ENCODE data around the gene C5AR1.
"Not testable (repeated sequence)": the region's sequence is repeated elsewhere in the genome, so short reads cannot be mapped to it uniquely, and the experiment has no call there.

C5AR1 gene

GRCh38 chr19:47275791-47276461 is 33.7 kb upstream of the C5AR1 start:
- no peak overlapping the region for H3K27ac ChIP-seq (ENCODE audit: extremely low read depth, low read depth, low read length)
- H3K9me3 ChIP-seq (ENCODE audit: control insufficient read depth, insufficient read depth, low read depth, low read length), result no peaks in the 10 kb centered on the region
- H3K36me3 ChIP-seq (ENCODE audit: control insufficient read depth in 2 of 2, insufficient read depth in 1 of 2, low read length in 2 of 2), result peaks cover 5 to 7% of the 10 kb centered on the region in 2 experiments; a peak in 2 of 3 replicates
- POLR2A ChIA-PET, result interaction anchor here (0.5 to 4.3 kb wide), 11 partner anchors 14 to 144 kb away, joined by 3 to 108 read pairs (median 6); partner anchors contain the start of genes CCDC9 and DHX34
- no peak overlapping the region for H3K4me3 ChIP-seq (ENCODE audit: low read depth, low read length)
- CTCF ChIA-PET, result interaction anchor here (0.6 to 3.0 kb wide), 14 partner anchors 9 to 183 kb away, joined by 3 to 20 read pairs (median 6); partner anchors contain the start of gene DHX34
- 0 out of 2 replicates have a peak, but pooled peaks have one; percentile 27 for TF ChIP-seq EGR2 (tag by site-specific recombination; IDR thresholded peaks at IDR 0.05; ENCODE audit: low read depth)
- TF ChIP-seq ZNF561 (tag by site-specific recombination; IDR thresholded peaks at IDR 0.05; ENCODE audit: borderline replicate concordance), result no peak
- peaks cover 11% of the 10 kb centered on the region for H3K4me1 ChIP-seq (ENCODE audit: control insufficient read depth, insufficient read depth, low read length)

- peaks cover 11% of the 10 kb centered on the region for H3K4me1 ChIP-seq (ENCODE audit: control insufficient read depth, insufficient read depth, low read length)
- not testable (repeated sequence) for H3K27ac ChIP-seq (ENCODE audit: extremely low read depth, low read depth, low read length); H3K9me3 ChIP-seq (ENCODE audit: control insufficient read depth, insufficient read depth, low read depth, low read length); H3K36me3 ChIP-seq (ENCODE audit: control insufficient read depth in 2 of 2, insufficient read depth in 1 of 2, low read length in 2 of 2); H3K4me3 ChIP-seq (ENCODE audit: low read depth, low read length)
- POLR2A ChIA-PET, result interaction anchor here (0.7 to 4.3 kb wide), 7 partner anchors 13 to 88 kb away, joined by 3 to 108 read pairs (median 6); partner anchors contain the start of genes CCDC9 and DHX34
- CTCF ChIA-PET, result interaction anchor here (1.0 to 3.0 kb wide), 9 partner anchors 8 to 151 kb away, joined by 3 to 20 read pairs (median 9); partner anchors contain the start of gene DHX34
Observed at GRCh38 chr19:47276513-47276912, 33.1 kb upstream of the C5AR1 start.

GRCh38 chr19:47280183-47280797 is 29.4 kb upstream of the C5AR1 start:
- Histone ChIP-seq H3K4me3 (ENCODE audit: low read depth, low read length) (no peak overlapping the region), H3K4me1 (ENCODE audit: control insufficient read depth, insufficient read depth, low read length) (peaks cover 1% of the 10 kb centered on the region; the same call in 1 of the 2 replicates), H3K27ac (ENCODE audit: extremely low read depth, low read depth, low read length) (no peak overlapping the region), H3K36me3 (ENCODE audit: control insufficient read depth in 2 of 2, insufficient read depth in 1 of 2, low read length in 2 of 2) (no peaks in the 10 kb centered on the region; a peak in 1 of 3 replicates), H3K9me3 (ENCODE audit: control insufficient read depth, insufficient read depth, low read depth, low read length) (no peaks in the 10 kb centered on the region)
- POLR2A ChIA-PET, result no interaction called here
- TF ChIP-seq ZBTB17 (tag by site-specific recombination; IDR thresholded peaks at IDR 0.05), result 0 out of 2 replicates have a peak, but pooled peaks have one; percentile 20
- no peak for TF ChIP-seq ZNF48 (tag by site-specific recombination; IDR thresholded peaks at IDR 0.05)
- TF ChIP-seq ZNF433 (tag by site-specific recombination; IDR thresholded peaks at IDR 0.05; ENCODE audit: low read depth), result no peak
- peak; percentile 96 for TF ChIP-seq ZNF16 (tag by site-specific recombination; IDR thresholded peaks at IDR 0.05; ENCODE audit: low read depth)
- TF ChIP-seq CTCF (tag by site-specific recombination; IDR thresholded peaks at IDR 0.05), result 0 out of 2 replicates have a peak, but pooled peaks have one; percentile 27
- peak; percentile 36; the same call in 1 of the 2 replicates for TF ChIP-seq ZNF580 (tag by site-specific recombination; IDR thresholded peaks at IDR 0.05)
- TF ChIP-seq KLF10 (tag by site-specific recombination; IDR thresholded peaks at IDR 0.05), result no peak
- no peak for TF ChIP-seq ZNF473 (tag by site-specific recombination; IDR thresholded peaks at IDR 0.05)
- 0 out of 2 replicates have a peak, but pooled peaks have one; percentile 14 for TF ChIP-seq GFI1B (tag by site-specific recombination; IDR thresholded peaks at IDR 0.05)
- peak; percentile 98 for TF ChIP-seq ZNF121 (tag by site-specific recombination; IDR thresholded peaks at IDR 0.05)
- CTCF ChIA-PET, result interaction anchor here (0.6 to 2.0 kb wide), 8 partner anchors 8 to 583 kb away, joined by 3 to 6 read pairs (median 3); no protein-coding TSS in a partner anchor

- Histone ChIP-seq H3K4me1 (ENCODE audit: control insufficient read depth, insufficient read depth, low read length) (no peaks in the 10 kb centered on the region), H3K36me3 (ENCODE audit: control insufficient read depth in 2 of 2, insufficient read depth in 1 of 2, low read length in 2 of 2) (no peaks in the 10 kb centered on the region; a peak in 1 of 3 replicates), H3K9me3 (ENCODE audit: control insufficient read depth, insufficient read depth, low read depth, low read length) (no peaks in the 10 kb centered on the region), H3K27ac (ENCODE audit: extremely low read depth, low read depth, low read length) (no peak overlapping the region), H3K4me3 (ENCODE audit: low read depth, low read length) (no peak overlapping the region)
- ChIA-PET POLR2A (interaction anchor here (0.6 kb wide), 1 partner anchor 473 kb away, joined by 7 read pairs; no protein-coding TSS in a partner anchor), CTCF (interaction anchor here (0.6 to 3.9 kb wide), 15 partner anchors 8 to 475 kb away, joined by 3 to 35 read pairs (median 4); partner anchors contain the start of genes DHX34, INAFM1 and KPTN)
- TF ChIP-seq OVOL3 (tag by site-specific recombination; IDR thresholded peaks at IDR 0.05) (no peak), ZNF341 (tag by site-specific recombination; IDR thresholded peaks at IDR 0.05; ENCODE audit: low read depth) (no peak), ZNF423 (tag by site-specific recombination; IDR thresholded peaks at IDR 0.05) (no peak), ZNF18 (tag by site-specific recombination; IDR thresholded peaks at IDR 0.05) (peak; percentile 80), ZNF366 (tag by site-specific recombination; conservative IDR thresholded peaks at IDR 0.05) (no peak), ZNF660 (tag by site-specific recombination; IDR thresholded peaks at IDR 0.05) (0 out of 2 replicates have a peak, but pooled peaks have one; percentile 18)
Observed at GRCh38 chr19:47283405-47284059, 26.1 kb upstream of the C5AR1 start.
